GM23338 (cell line): ENCODE data around the gene OR8B12. TPM values are rescaled to one million over a fixed set of nuclear protein-coding genes. Genes with fewer than 3 reads are reported as not detected.

ENCODE experiments used
- ATAC-seq: fragments of 200-7000 bp; cut with Tn5 transposase; 3 replicates; pipeline ENCODE4 v1.9.1; 2020
- DNase-seq: peaks from one replicate; pipeline ENCODE4 v3.0.0-alpha.2; 2015; ENCODE audit warnings: low spot score
- H2AFZ ChIP-seq: fragments of 200-600 bp; sonication (generic); 2 replicates; pipeline ENCODE4 v1.8.0; 2016; ENCODE audit warnings: antibody characterized with exemption, mild to moderate bottlenecking, moderate library complexity
- H3F3A ChIP-seq: fragments of 200-600 bp; sonication (generic); replicated peaks from 2 replicates; pipeline ENCODE4 v1.8.0; 2017; ENCODE audit warnings: antibody characterized with exemption, mixed run types, low read depth
- H3K27ac ChIP-seq: fragments of 200-600 bp; sonication (generic); 2 replicates; pipeline ENCODE4 v1.6.1; 2016; ENCODE audit warnings: low read depth
- H3K27me3 ChIP-seq: fragments of 200-600 bp; sonication (generic); 2 replicates; pipeline ENCODE4 v1.8.0; 2016; ENCODE audit warnings: mild to moderate bottlenecking, mixed run types, moderate library complexity; ENCODE audit not compliant: insufficient read depth
- H3K36me3 ChIP-seq: fragments of 200-600 bp; sonication (generic); 2 replicates; pipeline ENCODE4 v1.8.0; 2016; ENCODE audit warnings: mild to moderate bottlenecking; ENCODE audit not compliant: insufficient read depth
- H3K4me1 ChIP-seq: fragments of 200-600 bp; sonication (generic); 2 replicates; pipeline ENCODE4 v1.8.0; 2016; ENCODE audit warnings: mild to moderate bottlenecking, moderate library complexity; ENCODE audit not compliant: insufficient read depth
- H3K4me2 ChIP-seq: fragments of 200-600 bp; sonication (generic); 2 replicates; pipeline ENCODE4 v1.7.1; 2017; ENCODE audit warnings: mixed run types
- H3K4me3 ChIP-seq: fragments of 200-600 bp; sonication (generic); 2 replicates; pipeline ENCODE4 v1.6.1; 2016; ENCODE audit warnings: mixed run types
- H3K79me2 ChIP-seq: fragments of 200-600 bp; sonication (generic); replicated peaks from 2 replicates; pipeline ENCODE4 v1.8.0; 2017; ENCODE audit warnings: mild to moderate bottlenecking; ENCODE audit not compliant: insufficient read depth
- H3K9me2 ChIP-seq: fragments of 200-600 bp; sonication (generic); 2 replicates; pipeline ENCODE4 v1.8.0; 2017; ENCODE audit not compliant: insufficient read depth
- H4K20me1 ChIP-seq: fragments of 200-600 bp; sonication (generic); replicated peaks from 2 replicates; pipeline ENCODE4 v1.8.0; 2017; ENCODE audit warnings: mild to moderate bottlenecking; ENCODE audit not compliant: insufficient read depth
- H3K27ac Mint-ChIP-seq: 2 replicates; pipeline ENCODE4 v1.8.0; 2020; ENCODE audit warnings: inconsistent platforms, mild to moderate bottlenecking, moderate library complexity, mixed read lengths
- H3K27me3 Mint-ChIP-seq: 3 replicates; pipeline ENCODE4 v1.8.0; 2022; ENCODE audit warnings: low read depth, mild to moderate bottlenecking, moderate library complexity, mixed read lengths, inconsistent platforms; ENCODE audit not compliant: insufficient read depth, poor library complexity
- H3K36me3 Mint-ChIP-seq: 3 replicates; pipeline ENCODE4 v1.8.0; 2021; ENCODE audit warnings: low read depth, mild to moderate bottlenecking, inconsistent platforms, moderate library complexity, mixed read lengths
- H3K4me1 Mint-ChIP-seq: 3 replicates; pipeline ENCODE4 v1.8.0; 2020; ENCODE audit warnings: mild to moderate bottlenecking, inconsistent platforms, mixed read lengths
- H3K4me3 Mint-ChIP-seq: 3 replicates; pipeline ENCODE4 v1.8.0; 2021; ENCODE audit warnings: moderate library complexity, mild to moderate bottlenecking, inconsistent platforms, mixed read lengths
- H3K9me3 Mint-ChIP-seq: 3 replicates; pipeline ENCODE4 v1.8.0; 2020; ENCODE audit warnings: moderate library complexity, mild to moderate bottlenecking, inconsistent platforms, mixed read lengths
- CREB1 ChIP-seq: fragments of 250-450 bp; sonication (Bioruptor Pico); IDR thresholded peaks from 2 replicates; pipeline ENCODE4 v1.5.0; 2020; ENCODE audit warnings: low read depth, mild to moderate bottlenecking, moderate library complexity
- EZH2 ChIP-seq: fragments of 200-600 bp; sonication (generic); IDR thresholded peaks from one replicate; pipeline ENCODE4 v1.8.0; 2017; ENCODE audit warnings: antibody characterized with exemption, mild to moderate bottlenecking, low read depth; ENCODE audit not compliant: unreplicated experiment
- NANOG ChIP-seq: IDR thresholded peaks from 2 replicates; pipeline ENCODE4 v1.6.1; 2016; ENCODE audit warnings: antibody characterized with exemption, borderline replicate concordance
- POLR2AphosphoS5 ChIP-seq: IDR thresholded peaks from 2 replicates; pipeline ENCODE4 v1.6.1; 2016; ENCODE audit warnings: antibody characterized with exemption, low read depth
- STAT1 ChIP-seq: IDR thresholded peaks from one replicate; pipeline ENCODE4 v1.6.1; 2016; ENCODE audit warnings: antibody characterized with exemption; ENCODE audit not compliant: unreplicated experiment
- ZNF114 ChIP-seq: fragments of 250-450 bp; sonication (Bioruptor Pico); IDR thresholded peaks from 2 replicates; pipeline ENCODE4 v1.5.0; 2020; ENCODE audit warnings: mild to moderate bottlenecking, moderate library complexity
- polyA plus RNA-seq: library from polyadenylated mRNA; unstranded; fragments of >200 nt; fragmentation: Nextera tagmentation; extraction: Ambion mirVana; gene quantifications from 2 replicates; pipeline ENCODE4 v1.2.1, GENCODE V29; 2016
- total RNA-seq: library from RNA; depleted of rRNA; stranded (reverse); fragments of >200 nt; shearing (Covaris generic); gene quantifications from 2 replicates; pipeline ENCODE4 v1.2.3, GENCODE V29; 2014
- TF ChIP-seq, protein P1 (sequence below): IDR thresholded peaks from 2 replicates; pipeline ENCODE4 v1.6.1; 2016; ENCODE audit warnings: antibody characterized with exemption
- TF ChIP-seq, protein P2 (sequence below): IDR thresholded peaks from one replicate; pipeline ENCODE4 v1.6.1; 2018; ENCODE audit warnings: antibody characterized with exemption; ENCODE audit not compliant: unreplicated experiment
- TF ChIP-seq, protein P3 (sequence below), 2 experiments: fragments of 200-600 bp in 1 of 2; sonication (generic) in 1 of 2; conservative IDR thresholded peaks; 2 replicates each; pipeline versions ENCODE4 v1.5.1 to v1.6.1; 2016 to 2017; ENCODE audit warnings: antibody characterized with exemption in 2 of 2, low read depth in 2 of 2, mild to moderate bottlenecking in 2 of 2, moderate library complexity in 1 of 2
- TF ChIP-seq, protein P4 (sequence below): fragments of 250-450 bp; sonication (Bioruptor Pico); IDR thresholded peaks from 2 replicates; pipeline ENCODE4 v1.5.0; 2020; ENCODE audit warnings: mild to moderate bottlenecking, moderate library complexity

Gene OR8B12
- total and polyA plus RNA-seq, 2 experiments from 2014 or later = not detected

DNA sequence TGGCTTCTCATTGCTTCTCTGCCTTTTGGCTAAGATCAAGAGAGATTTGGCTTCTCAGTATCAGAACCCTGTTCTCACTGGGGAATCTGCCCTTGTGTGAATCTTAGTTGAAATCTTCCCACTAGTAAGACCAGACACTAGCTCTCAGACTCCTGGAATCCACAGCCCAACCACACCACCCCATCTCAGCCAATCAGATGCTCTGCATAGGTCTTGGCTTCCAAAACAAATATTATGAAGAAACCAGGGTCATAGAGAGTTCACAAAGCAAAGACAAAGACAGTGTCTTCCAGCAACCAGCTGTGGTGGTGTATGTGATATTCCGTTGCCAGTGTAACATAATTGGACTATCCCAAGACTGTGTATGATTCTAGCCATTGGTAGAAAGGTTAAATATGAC is 5.4 kb downstream of the OR8B12 start (continued):
- TF ChIP-seq, protein P1, sequence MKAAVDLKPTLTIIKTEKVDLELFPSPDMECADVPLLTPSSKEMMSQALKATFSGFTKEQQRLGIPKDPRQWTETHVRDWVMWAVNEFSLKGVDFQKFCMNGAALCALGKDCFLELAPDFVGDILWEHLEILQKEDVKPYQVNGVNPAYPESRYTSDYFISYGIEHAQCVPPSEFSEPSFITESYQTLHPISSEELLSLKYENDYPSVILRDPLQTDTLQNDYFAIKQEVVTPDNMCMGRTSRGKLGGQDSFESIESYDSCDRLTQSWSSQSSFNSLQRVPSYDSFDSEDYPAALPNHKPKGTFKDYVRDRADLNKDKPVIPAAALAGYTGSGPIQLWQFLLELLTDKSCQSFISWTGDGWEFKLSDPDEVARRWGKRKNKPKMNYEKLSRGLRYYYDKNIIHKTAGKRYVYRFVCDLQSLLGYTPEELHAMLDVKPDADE = no peak
- TF ChIP-seq, protein P2, sequence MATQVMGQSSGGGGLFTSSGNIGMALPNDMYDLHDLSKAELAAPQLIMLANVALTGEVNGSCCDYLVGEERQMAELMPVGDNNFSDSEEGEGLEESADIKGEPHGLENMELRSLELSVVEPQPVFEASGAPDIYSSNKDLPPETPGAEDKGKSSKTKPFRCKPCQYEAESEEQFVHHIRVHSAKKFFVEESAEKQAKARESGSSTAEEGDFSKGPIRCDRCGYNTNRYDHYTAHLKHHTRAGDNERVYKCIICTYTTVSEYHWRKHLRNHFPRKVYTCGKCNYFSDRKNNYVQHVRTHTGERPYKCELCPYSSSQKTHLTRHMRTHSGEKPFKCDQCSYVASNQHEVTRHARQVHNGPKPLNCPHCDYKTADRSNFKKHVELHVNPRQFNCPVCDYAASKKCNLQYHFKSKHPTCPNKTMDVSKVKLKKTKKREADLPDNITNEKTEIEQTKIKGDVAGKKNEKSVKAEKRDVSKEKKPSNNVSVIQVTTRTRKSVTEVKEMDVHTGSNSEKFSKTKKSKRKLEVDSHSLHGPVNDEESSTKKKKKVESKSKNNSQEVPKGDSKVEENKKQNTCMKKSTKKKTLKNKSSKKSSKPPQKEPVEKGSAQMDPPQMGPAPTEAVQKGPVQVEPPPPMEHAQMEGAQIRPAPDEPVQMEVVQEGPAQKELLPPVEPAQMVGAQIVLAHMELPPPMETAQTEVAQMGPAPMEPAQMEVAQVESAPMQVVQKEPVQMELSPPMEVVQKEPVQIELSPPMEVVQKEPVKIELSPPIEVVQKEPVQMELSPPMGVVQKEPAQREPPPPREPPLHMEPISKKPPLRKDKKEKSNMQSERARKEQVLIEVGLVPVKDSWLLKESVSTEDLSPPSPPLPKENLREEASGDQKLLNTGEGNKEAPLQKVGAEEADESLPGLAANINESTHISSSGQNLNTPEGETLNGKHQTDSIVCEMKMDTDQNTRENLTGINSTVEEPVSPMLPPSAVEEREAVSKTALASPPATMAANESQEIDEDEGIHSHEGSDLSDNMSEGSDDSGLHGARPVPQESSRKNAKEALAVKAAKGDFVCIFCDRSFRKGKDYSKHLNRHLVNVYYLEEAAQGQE = no peak
- TF ChIP-seq ZNF114 (CRISPR knock-in tag) (no peak), CREB1 (CRISPR knock-in tag) (no peak), STAT1 (no peak), NANOG (no peak), POLR2AphosphoS5 (no peak), EZH2 (no peak)
- TF ChIP-seq, protein P3, sequence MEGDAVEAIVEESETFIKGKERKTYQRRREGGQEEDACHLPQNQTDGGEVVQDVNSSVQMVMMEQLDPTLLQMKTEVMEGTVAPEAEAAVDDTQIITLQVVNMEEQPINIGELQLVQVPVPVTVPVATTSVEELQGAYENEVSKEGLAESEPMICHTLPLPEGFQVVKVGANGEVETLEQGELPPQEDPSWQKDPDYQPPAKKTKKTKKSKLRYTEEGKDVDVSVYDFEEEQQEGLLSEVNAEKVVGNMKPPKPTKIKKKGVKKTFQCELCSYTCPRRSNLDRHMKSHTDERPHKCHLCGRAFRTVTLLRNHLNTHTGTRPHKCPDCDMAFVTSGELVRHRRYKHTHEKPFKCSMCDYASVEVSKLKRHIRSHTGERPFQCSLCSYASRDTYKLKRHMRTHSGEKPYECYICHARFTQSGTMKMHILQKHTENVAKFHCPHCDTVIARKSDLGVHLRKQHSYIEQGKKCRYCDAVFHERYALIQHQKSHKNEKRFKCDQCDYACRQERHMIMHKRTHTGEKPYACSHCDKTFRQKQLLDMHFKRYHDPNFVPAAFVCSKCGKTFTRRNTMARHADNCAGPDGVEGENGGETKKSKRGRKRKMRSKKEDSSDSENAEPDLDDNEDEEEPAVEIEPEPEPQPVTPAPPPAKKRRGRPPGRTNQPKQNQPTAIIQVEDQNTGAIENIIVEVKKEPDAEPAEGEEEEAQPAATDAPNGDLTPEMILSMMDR (conservative IDR thresholded peaks at IDR 0.05; ENCODE audit: low read depth in 2 of 2) = no peak

DNA sequence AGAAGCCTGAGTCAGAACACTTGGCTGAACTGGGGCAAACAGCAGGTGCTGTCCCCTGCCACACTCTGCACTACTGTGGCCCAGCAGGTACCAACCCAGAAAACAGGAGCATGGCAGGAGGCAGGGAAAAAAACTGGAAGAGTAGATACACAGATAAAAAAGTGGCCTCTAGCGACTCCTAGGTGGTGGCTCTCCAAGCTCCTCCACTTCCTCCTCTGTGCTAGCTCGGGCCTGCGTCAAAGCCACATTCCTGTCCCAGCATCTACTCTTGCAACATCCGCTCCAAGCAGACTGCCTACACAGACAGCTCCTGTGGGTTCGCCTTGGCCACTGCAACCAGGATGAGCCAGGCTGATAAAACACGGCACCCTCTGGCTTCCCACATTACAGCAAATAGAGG is 6.9 kb downstream of the OR8B12 start:
- no peak overlapping the region for H3K4me3 Mint-ChIP-seq
- no peaks in the 10 kb centered on the region for H3K27me3 ChIP-seq
- peaks cover 12% of the 10 kb centered on the region for H3K4me1 Mint-ChIP-seq
- no peaks in the 10 kb centered on the region for H3K36me3 Mint-ChIP-seq
- H3K36me3 ChIP-seq = no peaks in the 10 kb centered on the region
- H3K4me1 ChIP-seq = 0 out of 2 replicates have a peak, but pooled peaks cover 3% of the 10 kb centered on the region
- H3K9me3 Mint-ChIP-seq = no peaks in the 10 kb centered on the region
- no peak overlapping the region for H3K4me3 ChIP-seq
- H3K27me3 Mint-ChIP-seq = peaks cover 5% of the 10 kb centered on the region
- H3K79me2 ChIP-seq = no peaks in the 10 kb centered on the region
- no peak overlapping the region for H3K4me2 ChIP-seq
- H3K9me2 ChIP-seq = peaks cover 7% of the 10 kb centered on the region; the same call in 1 of the 2 replicates
- ATAC-seq (peak; percentile 100), DNase-seq (peak; percentile 85)
- peak overlapping the region; percentile 97 for H2AFZ ChIP-seq
- H3K27ac ChIP-seq = peak overlapping the region; percentile 63; the same call in 1 of the 2 replicates
- no peaks in the 10 kb centered on the region for H3F3A ChIP-seq
- peak overlapping the region; percentile 57 for H3K27ac Mint-ChIP-seq
- H4K20me1 ChIP-seq = no peaks in the 10 kb centered on the region
- TF ChIP-seq POLR2AphosphoS5 = no peak
- TF ChIP-seq, protein P1 = 0 out of 2 replicates have a peak, but pooled peaks have one; percentile 39
- TF ChIP-seq, protein P4, sequence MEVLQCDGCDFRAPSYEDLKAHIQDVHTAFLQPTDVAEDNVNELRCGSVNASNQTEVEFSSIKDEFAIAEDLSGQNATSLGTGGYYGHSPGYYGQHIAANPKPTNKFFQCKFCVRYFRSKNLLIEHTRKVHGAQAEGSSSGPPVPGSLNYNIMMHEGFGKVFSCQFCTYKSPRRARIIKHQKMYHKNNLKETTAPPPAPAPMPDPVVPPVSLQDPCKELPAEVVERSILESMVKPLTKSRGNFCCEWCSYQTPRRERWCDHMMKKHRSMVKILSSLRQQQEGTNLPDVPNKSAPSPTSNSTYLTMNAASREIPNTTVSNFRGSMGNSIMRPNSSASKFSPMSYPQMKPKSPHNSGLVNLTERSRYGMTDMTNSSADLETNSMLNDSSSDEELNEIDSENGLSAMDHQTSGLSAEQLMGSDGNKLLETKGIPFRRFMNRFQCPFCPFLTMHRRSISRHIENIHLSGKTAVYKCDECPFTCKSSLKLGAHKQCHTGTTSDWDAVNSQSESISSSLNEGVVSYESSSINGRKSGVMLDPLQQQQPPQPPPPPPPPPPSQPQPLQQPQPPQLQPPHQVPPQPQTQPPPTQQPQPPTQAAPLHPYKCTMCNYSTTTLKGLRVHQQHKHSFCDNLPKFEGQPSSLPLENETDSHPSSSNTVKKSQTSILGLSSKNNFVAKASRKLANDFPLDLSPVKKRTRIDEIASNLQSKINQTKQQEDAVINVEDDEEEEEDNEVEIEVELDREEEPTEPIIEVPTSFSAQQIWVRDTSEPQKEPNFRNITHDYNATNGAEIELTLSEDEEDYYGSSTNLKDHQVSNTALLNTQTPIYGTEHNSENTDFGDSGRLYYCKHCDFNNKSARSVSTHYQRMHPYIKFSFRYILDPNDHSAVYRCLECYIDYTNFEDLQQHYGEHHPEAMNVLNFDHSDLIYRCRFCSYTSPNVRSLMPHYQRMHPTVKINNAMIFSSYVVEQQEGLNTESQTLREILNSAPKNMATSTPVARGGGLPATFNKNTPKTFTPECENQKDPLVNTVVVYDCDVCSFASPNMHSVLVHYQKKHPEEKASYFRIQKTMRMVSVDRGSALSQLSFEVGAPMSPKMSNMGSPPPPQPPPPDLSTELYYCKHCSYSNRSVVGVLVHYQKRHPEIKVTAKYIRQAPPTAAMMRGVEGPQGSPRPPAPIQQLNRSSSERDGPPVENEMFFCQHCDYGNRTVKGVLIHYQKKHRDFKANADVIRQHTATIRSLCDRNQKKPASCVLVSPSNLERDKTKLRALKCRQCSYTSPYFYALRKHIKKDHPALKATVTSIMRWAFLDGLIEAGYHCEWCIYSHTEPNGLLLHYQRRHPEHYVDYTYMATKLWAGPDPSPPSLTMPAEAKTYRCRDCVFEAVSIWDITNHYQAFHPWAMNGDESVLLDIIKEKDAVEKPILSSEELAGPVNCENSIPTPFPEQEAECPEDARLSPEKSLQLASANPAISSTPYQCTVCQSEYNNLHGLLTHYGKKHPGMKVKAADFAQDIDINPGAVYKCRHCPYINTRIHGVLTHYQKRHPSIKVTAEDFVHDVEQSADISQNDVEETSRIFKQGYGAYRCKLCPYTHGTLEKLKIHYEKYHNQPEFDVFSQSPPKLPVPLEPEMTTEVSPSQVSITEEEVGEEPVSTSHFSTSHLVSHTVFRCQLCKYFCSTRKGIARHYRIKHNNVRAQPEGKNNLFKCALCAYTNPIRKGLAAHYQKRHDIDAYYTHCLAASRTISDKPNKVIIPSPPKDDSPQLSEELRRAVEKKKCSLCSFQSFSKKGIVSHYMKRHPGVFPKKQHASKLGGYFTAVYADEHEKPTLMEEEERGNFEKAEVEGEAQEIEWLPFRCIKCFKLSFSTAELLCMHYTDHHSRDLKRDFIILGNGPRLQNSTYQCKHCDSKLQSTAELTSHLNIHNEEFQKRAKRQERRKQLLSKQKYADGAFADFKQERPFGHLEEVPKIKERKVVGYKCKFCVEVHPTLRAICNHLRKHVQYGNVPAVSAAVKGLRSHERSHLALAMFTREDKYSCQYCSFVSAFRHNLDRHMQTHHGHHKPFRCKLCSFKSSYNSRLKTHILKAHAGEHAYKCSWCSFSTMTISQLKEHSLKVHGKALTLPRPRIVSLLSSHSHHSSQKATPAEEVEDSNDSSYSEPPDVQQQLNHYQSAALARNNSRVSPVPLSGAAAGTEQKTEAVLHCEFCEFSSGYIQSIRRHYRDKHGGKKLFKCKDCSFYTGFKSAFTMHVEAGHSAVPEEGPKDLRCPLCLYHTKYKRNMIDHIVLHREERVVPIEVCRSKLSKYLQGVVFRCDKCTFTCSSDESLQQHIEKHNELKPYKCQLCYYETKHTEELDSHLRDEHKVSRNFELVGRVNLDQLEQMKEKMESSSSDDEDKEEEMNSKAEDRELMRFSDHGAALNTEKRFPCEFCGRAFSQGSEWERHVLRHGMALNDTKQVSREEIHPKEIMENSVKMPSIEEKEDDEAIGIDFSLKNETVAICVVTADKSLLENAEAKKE (CRISPR knock-in tag) = peak; percentile 93
